Pancreas (tissue), 10 donors: ENCODE data around the gene GDI1. TPM values are rescaled to one million over a fixed set of nuclear protein-coding genes. Genes with fewer than 3 reads are reported as not detected.

ENCODE experiments used
- ATAC-seq, 4 donors: fragments of 200-7000 bp; cut with Tn5 transposase; one replicate each; pipeline versions ENCODE4 v1.8.0 to v1.9.1; 2020; ENCODE audit warnings: mild to moderate bottlenecking in 4 of 4, moderate library complexity in 4 of 4
- DNase-seq, 6 donors: peaks; one replicate each; pipeline ENCODE4 v3.0.0-alpha.2; 2020
- FAIRE-seq: peaks from 2 replicates; lab custom pipeline; 2012; peaks lifted over from hg19 to GRCh38; lab: Jason Lieb, UNC
- H3K27ac ChIP-seq, 4 donors: fragments of 200-600 bp; sonication (generic); 1 replicate in 3 of 4; 2 replicates in 1 of 4; pipeline versions ENCODE4 v1.5.0 to v1.8.0; 2020
- H3K27me3 ChIP-seq, 4 donors: fragments of 200-600 bp; one replicate each; pipeline ENCODE4 v1.8.0; 2021
- H3K36me3 ChIP-seq, 3 donors: fragments of 200-600 bp; sonication (generic) in 1 of 3; one replicate each; pipeline versions ENCODE4 v1.5.0 to v1.8.0; 2020 to 2021
- H3K4me1 ChIP-seq, 3 donors: fragments of 200-600 bp; one replicate each; pipeline ENCODE4 v1.8.0; 2021
- H3K4me3 ChIP-seq, 4 donors: fragments of 200-600 bp; sonication (generic) in 2 of 4; one replicate each; pipeline versions ENCODE4 v1.5.0 to v1.8.0; 2020 to 2021
- H3K9me3 ChIP-seq, 4 donors: fragments of 200-600 bp; one replicate each; pipeline ENCODE4 v1.8.0; 2021
- WGBS, 2 donors: extraction: QIAGEN DNeasy Blood & Tissue Kit; methylation state at CpG; one replicate each; pipeline ENCODE4 v1.1.7; 2013; 5-methylcytosine and 5-hydroxymethylcytosine counted together
- intact Hi-C, 3 donors: fragments of 100-400 bp; cut with DNase I; formaldehyde crosslinking; loops; one replicate each; pipeline versions ENCODE4 v1.11.1 to v1.14.2; 2022
- polyA plus RNA-seq, 2 donors: library from polyadenylated mRNA; stranded (reverse); fragments of 200-250 nt; gene quantifications; one replicate each; pipeline ENCODE4 v1.2.3, GENCODE V29; 2013
- total RNA-seq, 6 donors: library from RNA; stranded (reverse); fragmentation: NEBNext Ultra II Directional in 4 of 6; extraction: Animal tissue kit (Norgen Biotek cat#: 25700) in 4 of 6; gene quantifications; one replicate each; pipeline versions ENCODE4 v1.2.1 to v1.2.4, GENCODE V29; 2021 to 2023
- TF ChIP-seq, protein P1 (sequence below), 4 donors: fragments of 200-600 bp; sonication (generic) in 3 of 4; IDR thresholded peaks; one replicate each; pipeline versions ENCODE4 v1.5.0 to v1.8.0; 2021; ENCODE audit warnings: antibody characterized with exemption in 4 of 4
- donor health status: healthy with polysubstance abuse.
- donor health status: DM: no; HTN: no; CAD: no; lungs with moderate emphysema.
- donor health status: DM: no; HTN: no; CAD: no.
- donor health status: control.
- donor health status: control.
- donor health status: Bipolar disorder and iron deficiency.
- donor health status: DM: yes; HTN: yes; CAD: no.
- donor health status: DM: no; HTN: no; CAD: no.
- donor health status: DM: no; HTN: no; CAD: no.
- donor health status: DM: yes; HTN: yes; CAD: no.

The GDI1 gene
- total and polyA plus RNA-seq, 8 donors: 25.5 to 138 (median 36.6) TPM

DNA sequence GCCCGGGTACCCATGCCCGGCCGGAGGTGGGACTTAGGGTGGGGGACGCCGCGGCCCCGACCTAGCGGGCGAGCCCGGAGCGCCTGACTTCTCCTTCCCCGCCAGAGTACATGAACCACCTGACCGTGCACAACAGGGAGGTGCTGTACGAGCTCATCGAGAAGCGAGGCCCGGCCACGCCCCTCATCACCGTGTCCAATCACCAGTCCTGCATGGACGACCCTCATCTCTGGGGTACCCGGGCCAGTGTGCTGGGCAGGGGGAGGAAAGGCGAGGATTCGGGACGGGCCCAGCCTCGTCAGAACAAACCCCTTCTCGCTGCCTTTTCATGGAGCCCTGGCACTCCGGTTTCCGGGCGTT is 25.0 kb upstream of the GDI1 start:
- peak in 5 of 6 donors; percentile 43 to 74 (median 59) for DNase-seq

DNA sequence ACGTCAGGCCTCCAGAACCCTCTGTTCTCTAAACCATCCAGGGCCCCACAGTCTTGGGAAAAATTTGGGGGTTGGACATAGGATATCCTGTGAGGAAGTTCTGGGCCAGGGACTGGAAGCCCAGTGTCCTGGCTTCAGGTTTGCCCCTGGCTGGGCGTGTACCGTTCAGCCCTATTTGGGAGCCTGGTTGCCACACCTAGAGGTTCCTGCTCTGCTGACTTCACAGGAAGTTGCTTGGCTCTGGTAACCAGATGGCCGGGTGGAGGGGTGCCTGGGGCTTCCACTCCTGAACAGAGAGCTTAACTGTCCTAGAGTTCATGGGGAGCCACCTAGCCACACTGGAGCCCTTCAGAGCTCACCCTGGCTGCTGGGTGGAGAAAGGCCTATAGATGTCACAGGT is 24.5 kb upstream of the GDI1 start:
- DNase-seq (no peak), FAIRE-seq (no peak), ATAC-seq (no peak)
- no peaks in the 10 kb centered on the region for H3K9me3 ChIP-seq
- H3K36me3 ChIP-seq: no peaks in the 10 kb centered on the region
- peak overlapping the region in 2 of 4 donors; percentile 76 to 84 for H3K27ac ChIP-seq
- intact Hi-C loops: no loop called here
- H3K4me1 ChIP-seq: no peaks in the 10 kb centered on the region
- WGBS, 2 donors: 24 to 47% methylated on average over 4 of the region's 4 CpGs
- H3K4me3 ChIP-seq: peak overlapping the region in 3 of 4 donors; percentile 46 to 66 (median 46)
- no peaks in the 10 kb centered on the region for H3K27me3 ChIP-seq
- TF ChIP-seq, protein P1, sequence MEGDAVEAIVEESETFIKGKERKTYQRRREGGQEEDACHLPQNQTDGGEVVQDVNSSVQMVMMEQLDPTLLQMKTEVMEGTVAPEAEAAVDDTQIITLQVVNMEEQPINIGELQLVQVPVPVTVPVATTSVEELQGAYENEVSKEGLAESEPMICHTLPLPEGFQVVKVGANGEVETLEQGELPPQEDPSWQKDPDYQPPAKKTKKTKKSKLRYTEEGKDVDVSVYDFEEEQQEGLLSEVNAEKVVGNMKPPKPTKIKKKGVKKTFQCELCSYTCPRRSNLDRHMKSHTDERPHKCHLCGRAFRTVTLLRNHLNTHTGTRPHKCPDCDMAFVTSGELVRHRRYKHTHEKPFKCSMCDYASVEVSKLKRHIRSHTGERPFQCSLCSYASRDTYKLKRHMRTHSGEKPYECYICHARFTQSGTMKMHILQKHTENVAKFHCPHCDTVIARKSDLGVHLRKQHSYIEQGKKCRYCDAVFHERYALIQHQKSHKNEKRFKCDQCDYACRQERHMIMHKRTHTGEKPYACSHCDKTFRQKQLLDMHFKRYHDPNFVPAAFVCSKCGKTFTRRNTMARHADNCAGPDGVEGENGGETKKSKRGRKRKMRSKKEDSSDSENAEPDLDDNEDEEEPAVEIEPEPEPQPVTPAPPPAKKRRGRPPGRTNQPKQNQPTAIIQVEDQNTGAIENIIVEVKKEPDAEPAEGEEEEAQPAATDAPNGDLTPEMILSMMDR (IDR thresholded peaks at IDR 0.05): no peak

More for the DNA sequence above, 25.0 kb upstream of the GDI1 start:
- H3K27ac ChIP-seq: peak overlapping the region; percentile 56 to 84 (median 69)
- no peaks in the 10 kb centered on the region for H3K4me1 ChIP-seq
- no peaks in the 10 kb centered on the region for H3K9me3 ChIP-seq
- no peaks in the 10 kb centered on the region for H3K27me3 ChIP-seq
- WGBS, 2 donors: 0 to 33% methylated on average over 21 to 29 of the region's 29 CpGs
- TF ChIP-seq, protein P1 (IDR thresholded peaks at IDR 0.05): no peak
- intact Hi-C loops: no loop called here
- ATAC-seq (peak; percentile 76 to 84 (median 79)), FAIRE-seq (no peak)
- H3K36me3 ChIP-seq: no peaks in the 10 kb centered on the region
- peak overlapping the region; percentile 38 to 66 (median 46) for H3K4me3 ChIP-seq

DNA sequence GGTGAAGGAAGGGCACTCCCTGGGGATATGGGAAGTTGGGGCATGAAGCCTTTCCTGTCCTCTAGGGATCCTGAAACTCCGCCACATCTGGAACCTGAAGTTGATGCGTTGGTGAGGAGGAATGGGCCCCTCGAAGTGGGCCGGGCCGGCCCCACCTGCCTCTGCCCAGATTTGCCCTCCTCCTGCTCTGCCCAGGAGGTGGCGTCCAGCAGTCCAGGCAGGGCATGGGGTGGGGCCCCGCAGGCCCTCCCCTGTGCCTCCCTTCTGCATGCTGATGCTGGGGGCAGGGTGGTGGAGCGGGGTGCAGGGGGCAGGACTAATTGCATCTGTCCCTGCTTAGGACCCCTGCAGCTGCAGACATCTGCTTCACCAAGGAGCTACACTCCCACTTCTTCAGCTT is 23.8 kb upstream of the GDI1 start:
- intact Hi-C loops: no loop called here
- WGBS, 2 donors: 61 to 71% methylated on average over 8 of the region's 8 CpGs
- Histone ChIP-seq H3K27ac (no peak overlapping the region), H3K36me3 (no peaks in the 10 kb centered on the region), H3K27me3 (no peaks in the 10 kb centered on the region), H3K4me3 (no peak overlapping the region), H3K9me3 (no peaks in the 10 kb centered on the region), H3K4me1 (no peaks in the 10 kb centered on the region)
- TF ChIP-seq, protein P1 (IDR thresholded peaks at IDR 0.05): no peak
- no peak for DNase-seq
- no peak for ATAC-seq
- FAIRE-seq: no peak

DNA sequence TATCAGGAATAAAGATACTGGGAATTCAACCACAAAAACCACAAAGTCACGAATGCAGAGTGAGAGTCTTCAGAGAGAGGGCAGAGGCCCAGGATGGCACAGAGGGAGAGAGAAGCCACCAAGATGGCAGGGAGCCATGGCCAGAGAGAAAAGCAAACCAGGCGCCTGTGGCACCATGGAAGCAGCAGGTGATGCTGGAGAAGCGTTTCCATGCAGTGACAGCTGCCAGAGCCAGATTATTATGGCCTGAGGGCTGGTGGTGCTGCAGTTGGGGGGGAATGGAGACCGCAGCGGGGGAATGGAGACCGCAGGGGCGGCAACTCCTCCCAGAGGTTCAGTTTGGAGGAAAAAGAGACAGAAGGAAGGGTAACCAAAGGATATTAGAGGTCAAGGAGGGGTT is 19.8 kb upstream of the GDI1 start:
- no peaks in the 10 kb centered on the region for H3K9me3 ChIP-seq
- intact Hi-C loops: no loop called here
- H3K27ac ChIP-seq: no peak overlapping the region
- H3K4me3 ChIP-seq: no peak overlapping the region
- H3K36me3 ChIP-seq: no peaks in the 10 kb centered on the region
- FAIRE-seq (no peak), ATAC-seq (no peak), DNase-seq (no peak)
- WGBS, 2 donors: 71 to 87% methylated on average over 7 of the region's 7 CpGs
- TF ChIP-seq, protein P1 (IDR thresholded peaks at IDR 0.05): no peak
- no peaks in the 10 kb centered on the region for H3K4me1 ChIP-seq
- H3K27me3 ChIP-seq: no peaks in the 10 kb centered on the region

DNA sequence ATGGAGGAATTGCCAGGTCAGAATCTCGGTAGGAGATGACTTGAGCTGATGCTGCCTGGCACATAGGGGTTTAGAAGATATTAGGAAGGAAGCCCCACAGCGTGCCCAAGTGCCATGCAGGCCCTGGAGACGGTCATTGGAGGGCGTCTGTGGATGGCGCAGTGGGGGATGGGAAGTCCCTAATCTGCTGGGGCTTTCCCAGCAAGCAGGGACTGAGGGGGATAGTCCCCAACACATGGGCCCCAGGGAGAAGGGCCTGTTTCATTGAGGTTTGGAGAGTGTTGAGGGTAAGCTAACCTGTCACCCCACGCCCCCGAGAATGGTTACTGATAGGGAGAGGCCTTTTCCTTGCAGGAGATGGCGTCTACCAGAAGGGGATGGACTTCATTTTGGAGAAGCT is 17.8 kb upstream of the GDI1 start:
- DNase-seq (no peak), ATAC-seq (no peak), FAIRE-seq (no peak)
- no peaks in the 10 kb centered on the region for H3K36me3 ChIP-seq
- H3K4me1 ChIP-seq: no peaks in the 10 kb centered on the region
- WGBS, 2 donors: 80 to 92% methylated on average over 8 of the region's 8 CpGs
- TF ChIP-seq, protein P1 (IDR thresholded peaks at IDR 0.05): no peak
- H3K27me3 ChIP-seq: no peaks in the 10 kb centered on the region
- no peaks in the 10 kb centered on the region for H3K9me3 ChIP-seq
- intact Hi-C loops: no loop called here
- H3K27ac ChIP-seq: no peak overlapping the region
- H3K4me3 ChIP-seq: no peak overlapping the region
